GM18867 (cell line): Measurements from ENCODE around the gene SLC25A11.

Experiments
- ATAC-seq: cut with Tn5 transposase; IDR thresholded peaks from one replicate; pipeline ENCODE4 v1.9.1; 2021; ENCODE audit warnings: mild to moderate bottlenecking, moderate library complexity; ENCODE audit not compliant: unreplicated experiment

SLC25A11 gene

GRCh38 chr17:4896332-4897197 lies 43.3 kb downstream of the SLC25A11 start:
- ATAC-seq: no peak

- no peak for ATAC-seq
These were observed 44.1 kb downstream of the SLC25A11 start for GRCh38 chr17:4895657-4896331.

- ATAC-seq: no peak
These were observed 44.7 kb downstream of the SLC25A11 start for GRCh38 chr17:4895121-4895520.

- ATAC-seq: no peak
These were observed 45.9 kb downstream of the SLC25A11 start for GRCh38 chr17:4893721-4894560.

GRCh38 chr17:4893272-4893671 lies 46.6 kb downstream of the SLC25A11 start:
- ATAC-seq: no peak

- no peak for ATAC-seq
These were observed 47.2 kb downstream of the SLC25A11 start for GRCh38 chr17:4892499-4893221.

GRCh38 chr17:4891411-4892410 lies 48.1 kb downstream of the SLC25A11 start:
- ATAC-seq: no peak

- ATAC-seq: no peak
These were observed 52.3 kb downstream of the SLC25A11 start for GRCh38 chr17:4887581-4887980.
